GM18907 (cell line): ENCODE data around the gene SDHB.

ENCODE experiments used
- ATAC-seq: cut with Tn5 transposase; IDR thresholded peaks from one replicate; pipeline ENCODE4 v1.9.1; 2021; ENCODE audit warnings: mild to moderate bottlenecking, moderate library complexity; ENCODE audit not compliant: unreplicated experiment

SDHB gene

GRCh38 chr1:16989676-16990391 is 64.0 kb downstream of the SDHB start:
- no peak for ATAC-seq

GRCh38 chr1:16988210-16988609 is 65.6 kb downstream of the SDHB start:
- ATAC-seq = no peak

GRCh38 chr1:16986962-16987361 is 66.9 kb downstream of the SDHB start:
- no peak for ATAC-seq

GRCh38 chr1:16986560-16986959 is 67.3 kb downstream of the SDHB start:
- no peak for ATAC-seq

- no peak for ATAC-seq
Observed at GRCh38 chr1:16986113-16986512, 67.7 kb downstream of the SDHB start.

- ATAC-seq = no peak
Observed at GRCh38 chr1:16984717-16985116, 69.1 kb downstream of the SDHB start.

GRCh38 chr1:16983649-16984048 is 70.2 kb downstream of the SDHB start:
- no peak for ATAC-seq

- ATAC-seq = no peak
Observed at GRCh38 chr1:16982902-16983301, 70.9 kb downstream of the SDHB start.

- ATAC-seq = no peak
Observed at GRCh38 chr1:16981269-16981849, 72.5 kb downstream of the SDHB start.

- ATAC-seq = no peak
Observed at GRCh38 chr1:16980473-16981268, 73.2 kb downstream of the SDHB start, which contains the start of gene MFAP2. Gene MFAP2 (minus strand): TSS chr1:16980620. CDS start chr1:16978273, 2,347 bp downstream.

- ATAC-seq = no peak
Observed at GRCh38 chr1:16979475-16980327, 74.1 kb downstream of the SDHB start.

- ATAC-seq = no peak
Observed at GRCh38 chr1:16978567-16979474, 75.0 kb downstream of the SDHB start.

- no peak for ATAC-seq
Observed at GRCh38 chr1:16978139-16978538, 75.7 kb downstream of the SDHB start.

GRCh38 chr1:16977377-16977776 is 76.5 kb downstream of the SDHB start:
- ATAC-seq = no peak

GRCh38 chr1:16976966-16977365 is 76.9 kb downstream of the SDHB start:
- no peak for ATAC-seq

GRCh38 chr1:16975838-16976237 is 78.0 kb downstream of the SDHB start:
- no peak for ATAC-seq

GRCh38 chr1:16975211-16975610 is 78.6 kb downstream of the SDHB start:
- no peak for ATAC-seq

- no peak for ATAC-seq
Observed at GRCh38 chr1:16973215-16973614, 80.6 kb downstream of the SDHB start.

- no peak for ATAC-seq
Observed at GRCh38 chr1:16972189-16972895, 81.5 kb downstream of the SDHB start.
